RCC 7860 (cell line): ENCODE results near the gene INPP5F.
A peak's percentile ranks its signal among the peaks of the same experiment; 100 is the strongest.
"Not testable (repeated sequence)": the region's sequence is repeated elsewhere in the genome, so short reads cannot be mapped to it uniquely, and the experiment has no call there.

ENCODE experiments used
- DNase-seq: peaks from one replicate; pipeline ENCODE4 v3.0.0-alpha.2; 2015; ENCODE audit warnings: low spot score
- FAIRE-seq: peaks from 2 replicates; lab custom pipeline; 2012; peaks lifted over from hg19 to GRCh38; lab: Jason Lieb, UNC

INPP5F gene

DNA sequence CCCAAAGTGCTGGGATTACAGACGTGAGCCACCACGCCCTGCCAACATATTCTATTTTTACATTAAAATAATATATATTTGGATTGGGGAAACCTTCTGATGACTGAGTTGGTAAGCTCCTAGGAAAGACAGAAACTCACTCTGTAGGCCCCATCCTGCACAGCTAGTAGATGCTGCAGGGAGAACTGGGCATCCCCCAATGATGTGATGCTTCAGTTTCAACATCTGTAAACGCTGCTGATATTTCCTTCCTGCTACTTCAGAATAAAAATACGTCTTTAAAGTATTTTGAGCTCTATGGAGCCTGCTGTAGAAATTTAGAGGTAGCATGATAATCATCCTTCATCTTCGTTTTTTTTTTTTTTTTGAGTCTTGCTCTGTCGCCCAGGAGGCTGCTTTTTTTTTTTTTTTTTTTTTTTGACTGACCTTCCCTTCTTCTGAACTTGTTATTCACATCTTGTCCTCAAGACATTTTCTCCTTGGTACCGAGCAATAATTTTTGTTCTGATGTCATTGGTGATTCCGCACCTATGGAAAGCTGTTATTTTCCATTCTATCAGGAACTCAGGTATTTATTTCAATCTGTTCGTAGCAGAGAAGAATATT is 21.8 kb upstream of the INPP5F start:
- FAIRE-seq (no peak), DNase-seq (no peak)

DNA sequence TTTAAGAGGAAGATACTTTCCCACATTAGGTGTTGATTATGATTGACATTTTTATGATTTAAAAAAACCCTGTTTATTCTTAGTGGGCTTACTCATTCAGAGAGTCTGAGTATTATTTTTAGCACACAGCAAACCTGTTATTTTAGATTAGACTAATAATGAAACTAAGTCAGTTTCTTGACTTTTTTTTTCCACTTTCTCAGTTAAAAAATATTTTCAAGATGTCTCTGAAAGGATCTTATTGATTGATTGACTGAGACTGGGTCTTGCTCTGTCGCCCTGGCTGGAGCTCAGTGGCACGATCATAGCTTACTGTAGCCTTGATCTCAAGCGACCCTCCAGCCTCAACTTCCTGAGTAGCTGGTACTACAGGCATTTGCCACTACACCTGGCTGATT is 20.4 kb upstream of the INPP5F start:
- no peak for DNase-seq
- no peak for FAIRE-seq

DNA sequence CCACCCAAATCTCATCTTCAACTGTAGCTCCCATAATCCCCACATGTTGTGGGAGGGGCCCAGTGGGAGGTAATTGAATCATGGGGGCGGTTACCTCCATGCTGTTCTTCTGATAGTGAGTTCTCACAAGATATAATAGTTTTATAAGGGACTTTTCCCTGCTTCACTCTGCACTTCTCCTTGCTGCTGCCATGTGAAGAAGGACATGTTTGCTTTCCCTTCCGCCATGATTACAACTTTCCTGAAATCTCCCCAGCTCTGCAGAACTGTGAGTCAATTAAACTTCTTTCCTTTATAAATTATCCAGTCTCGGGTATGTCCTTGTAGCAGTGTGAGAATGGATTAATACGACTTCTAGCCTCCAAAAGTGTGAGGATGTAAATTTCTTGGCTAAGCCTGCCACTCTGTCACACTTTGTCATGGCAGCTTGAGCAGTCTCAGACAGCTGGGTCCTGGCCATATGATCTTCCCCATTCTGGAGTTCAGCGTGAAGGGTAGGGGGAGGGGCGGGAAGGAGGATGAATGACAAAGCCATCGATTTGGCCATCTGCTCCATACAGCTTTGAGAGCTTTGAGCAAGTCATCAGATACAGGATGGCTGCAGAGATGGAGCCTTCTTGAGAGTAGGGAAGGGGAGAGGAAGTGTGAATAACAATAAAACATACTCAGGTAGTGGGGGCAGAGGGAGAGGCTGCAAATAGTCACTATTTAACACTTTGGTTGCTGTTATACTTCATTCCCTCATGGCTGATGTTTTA is 19.1 kb upstream of the INPP5F start:
- DNase-seq (no peak), FAIRE-seq (no peak)

DNA sequence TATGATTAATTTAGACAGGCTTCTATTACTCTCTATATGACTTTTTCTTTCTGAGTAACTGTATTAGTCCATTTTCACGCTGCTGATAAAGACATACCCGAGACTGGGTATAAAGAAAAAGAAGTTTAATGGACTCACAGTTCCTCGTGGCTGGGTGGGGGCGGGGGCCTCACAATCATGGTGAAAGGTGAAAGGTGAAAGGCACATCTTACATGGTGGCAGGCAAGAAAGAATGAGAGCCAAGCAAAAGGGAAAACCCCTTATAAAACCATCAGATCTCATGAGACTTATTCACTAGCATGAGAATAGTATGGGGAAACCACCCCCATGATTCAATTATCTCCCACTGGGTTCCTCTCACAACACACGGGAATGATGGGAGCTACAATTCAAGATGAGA is 18.5 kb upstream of the INPP5F start:
- not testable (repeated sequence) for DNase-seq, FAIRE-seq

DNA sequence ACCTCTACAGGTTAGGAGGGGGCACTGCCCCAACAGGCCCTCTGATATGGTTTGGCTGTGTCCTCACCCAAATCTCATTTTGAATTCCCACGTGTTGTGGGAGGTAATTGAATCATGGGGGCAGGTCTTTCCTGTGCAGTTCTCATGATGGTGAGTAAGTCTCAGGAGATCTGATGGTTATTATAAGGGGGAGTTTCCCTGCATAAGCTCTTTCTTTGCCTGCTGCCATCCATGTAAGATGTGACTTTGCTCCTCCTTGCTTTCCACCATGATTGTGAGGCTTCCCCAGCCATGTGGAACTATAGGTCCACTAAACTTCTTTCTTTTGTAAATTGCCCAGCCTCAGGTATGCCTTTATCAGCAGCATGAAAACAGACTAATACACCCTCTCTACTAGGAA is 14.9 kb upstream of the INPP5F start:
- not testable (repeated sequence) for DNase-seq, FAIRE-seq

DNA sequence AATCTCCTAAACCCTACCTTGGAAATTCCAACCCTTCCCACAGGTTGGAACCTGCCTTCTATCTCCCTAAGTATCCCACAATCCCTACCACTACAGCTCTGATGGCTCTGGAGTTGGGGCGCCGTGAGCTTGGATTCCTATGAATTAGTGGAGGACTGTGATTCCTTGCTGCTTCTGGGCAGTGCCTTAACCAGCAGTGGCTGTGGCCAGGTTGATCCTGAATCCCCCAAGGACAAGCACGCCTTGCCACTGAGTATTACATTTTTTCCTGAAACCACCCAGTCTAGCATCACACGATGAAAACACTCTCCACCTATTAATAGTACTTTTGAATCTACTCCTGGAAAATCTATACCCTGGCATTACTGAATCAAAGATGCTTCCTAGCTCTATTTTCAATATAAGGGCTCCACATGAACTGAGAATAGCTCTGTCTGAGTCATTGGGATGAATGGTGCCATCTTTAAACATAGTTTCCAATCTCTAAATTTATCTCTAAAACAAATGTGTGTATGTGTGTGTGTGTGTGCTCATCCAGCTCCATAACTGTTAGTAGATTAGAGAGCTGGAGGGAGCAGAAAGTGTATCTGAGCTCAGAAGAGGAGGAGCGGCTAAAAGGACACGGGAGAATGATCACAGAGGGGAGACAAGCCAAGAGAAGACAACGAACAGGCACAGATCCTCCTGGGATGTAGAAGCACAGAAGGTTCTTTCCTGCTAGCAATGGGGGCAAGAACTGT is 11.9 kb upstream of the INPP5F start:
- DNase-seq (no peak), FAIRE-seq (no peak)

DNA sequence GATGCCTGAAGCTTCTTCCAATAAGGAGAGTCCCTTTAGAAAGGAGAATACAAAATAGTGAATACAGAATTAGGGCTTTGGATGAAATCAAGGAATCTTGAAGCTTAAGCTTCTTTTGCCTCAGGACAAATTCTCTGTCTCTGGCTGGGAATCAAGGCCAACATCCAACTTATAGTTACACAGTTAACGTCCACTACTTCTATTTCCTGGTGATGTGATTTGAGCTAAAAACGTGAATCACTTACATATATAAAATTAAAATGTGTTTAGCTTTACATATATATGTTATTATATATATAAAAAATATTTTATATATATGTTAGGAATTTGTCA is 11.4 kb upstream of the INPP5F start:
- DNase-seq (no peak), FAIRE-seq (no peak)

DNA sequence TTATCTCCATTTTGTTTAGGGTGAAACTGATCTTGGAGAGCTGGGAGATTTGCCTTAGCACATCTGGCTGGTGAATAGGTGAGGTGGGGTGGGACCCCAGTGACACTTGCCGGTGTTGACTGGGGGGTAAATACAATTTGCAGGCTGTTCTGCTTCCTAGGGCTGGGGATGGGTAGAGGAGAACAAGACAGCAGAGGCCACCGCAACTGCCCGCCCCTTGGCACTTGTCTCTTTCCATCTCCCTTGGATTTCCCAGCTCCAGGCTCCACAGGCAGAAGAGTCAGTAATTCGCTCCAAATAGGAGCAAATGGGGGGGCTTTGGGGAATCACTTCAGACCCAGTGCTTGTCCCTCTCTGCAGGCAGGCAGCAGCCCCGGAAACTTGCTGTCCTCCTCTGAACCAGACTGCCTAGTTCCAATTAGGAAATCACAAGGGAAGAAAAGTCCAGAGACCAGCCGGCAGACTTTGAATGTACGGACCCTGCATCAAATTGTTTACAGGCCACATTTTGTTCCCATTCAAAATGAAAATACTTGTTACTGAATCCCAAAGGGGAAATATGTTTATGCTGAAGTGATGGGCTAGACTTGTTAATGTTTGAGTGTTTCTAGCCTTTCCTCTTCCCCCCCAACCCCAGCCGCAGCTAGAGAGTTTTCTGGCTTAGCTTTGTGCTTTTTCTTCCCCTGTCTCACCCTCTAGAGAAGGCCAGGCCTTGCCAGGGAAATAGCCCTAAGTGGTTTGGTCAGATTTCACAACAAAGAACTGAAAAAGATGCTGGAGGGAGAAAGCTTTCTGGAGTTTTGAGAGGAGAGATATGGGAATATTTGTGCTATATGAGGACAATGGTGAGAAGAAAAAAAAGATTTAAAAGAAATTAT is 10.0 kb upstream of the INPP5F start:
- FAIRE-seq, result no peak

DNA sequence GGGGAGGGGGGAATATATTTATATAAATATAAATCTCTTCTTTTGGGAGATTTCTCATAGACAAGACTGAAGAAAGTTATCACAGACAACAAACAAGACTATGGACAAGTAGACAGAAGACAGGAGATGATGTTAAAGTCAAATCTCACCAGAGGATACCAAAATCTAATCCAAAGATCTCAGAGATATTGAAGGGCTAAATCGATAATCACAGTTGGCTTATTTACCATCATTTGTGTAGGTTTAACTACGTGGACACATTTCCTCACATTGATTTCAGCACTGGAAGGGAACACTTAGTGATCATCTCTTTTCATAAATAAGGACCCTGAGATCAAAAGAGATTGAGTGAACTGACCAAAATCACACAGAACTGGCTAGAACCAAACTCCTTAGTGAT is 2.7 kb upstream of the INPP5F start:
- FAIRE-seq, result no peak
- DNase-seq, result no peak

More for the DNA sequence above, 10.0 kb upstream of the INPP5F start:
- no peak for DNase-seq

DNA sequence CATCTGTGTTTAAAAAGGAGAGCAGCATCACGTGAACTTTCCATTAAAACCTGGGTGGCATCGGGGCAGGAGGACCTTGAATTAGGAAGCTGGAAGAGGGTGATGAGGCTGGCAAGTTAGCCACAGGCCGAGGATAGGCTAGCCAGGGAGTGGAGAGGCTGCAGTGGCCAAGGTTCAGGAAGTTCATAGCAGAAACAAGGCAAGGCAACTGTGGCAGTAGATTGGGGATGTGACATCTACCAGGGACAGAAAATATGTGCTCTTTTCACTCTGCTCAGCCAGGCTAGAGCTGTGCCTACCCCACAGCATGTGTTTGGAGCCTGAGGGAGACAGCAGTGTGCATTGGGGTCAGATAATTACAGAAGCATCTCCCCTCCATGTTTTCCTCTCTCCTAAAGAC is 2.2 kb upstream of the INPP5F start:
- FAIRE-seq, result no peak
- DNase-seq, result no peak

DNA sequence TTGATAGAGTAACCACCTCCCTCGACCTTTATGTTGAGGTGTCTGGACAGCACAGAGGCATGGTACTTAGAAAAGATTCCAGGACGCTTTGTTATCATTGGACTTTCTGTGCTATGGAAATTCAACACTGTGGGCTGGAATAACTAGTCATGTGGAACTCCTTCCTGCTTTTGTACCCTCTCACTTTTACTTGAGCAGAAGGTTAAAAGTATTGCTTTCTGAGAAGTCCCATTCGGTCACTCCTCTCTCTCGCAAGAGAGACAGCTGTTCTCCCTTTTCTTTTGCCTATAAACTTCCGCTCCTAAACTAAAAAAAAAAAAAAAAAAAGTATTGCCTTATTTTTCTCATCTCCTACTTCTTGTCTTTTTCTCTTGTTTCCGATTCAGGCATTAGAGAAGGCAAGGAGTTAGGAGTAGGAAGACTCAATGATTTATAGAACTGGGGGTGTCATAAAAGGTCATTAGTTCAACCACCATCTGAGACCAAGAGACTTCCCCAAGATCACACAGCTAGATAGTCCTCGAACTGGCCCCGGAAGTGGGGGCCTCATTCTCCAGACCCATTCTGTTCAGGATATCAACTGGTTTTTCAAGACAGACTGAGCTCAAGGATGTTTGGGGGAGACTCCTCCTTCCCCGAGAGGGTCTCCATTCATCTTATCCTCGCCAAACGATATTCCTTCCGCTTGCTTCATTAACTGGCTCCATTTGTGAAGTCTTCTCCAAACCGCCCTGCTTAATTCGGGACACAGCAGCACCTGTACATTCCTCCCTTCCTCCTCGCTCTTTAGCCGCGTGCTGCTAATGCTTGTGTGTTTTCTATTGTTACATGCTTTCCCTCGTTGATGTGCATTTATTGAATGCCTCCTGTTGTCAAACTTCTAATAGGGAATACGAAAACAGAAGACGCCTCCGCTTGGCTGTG is 995 bp upstream of the INPP5F start:
- FAIRE-seq (peak; percentile 58), DNase-seq (peak; percentile 56)

DNA sequence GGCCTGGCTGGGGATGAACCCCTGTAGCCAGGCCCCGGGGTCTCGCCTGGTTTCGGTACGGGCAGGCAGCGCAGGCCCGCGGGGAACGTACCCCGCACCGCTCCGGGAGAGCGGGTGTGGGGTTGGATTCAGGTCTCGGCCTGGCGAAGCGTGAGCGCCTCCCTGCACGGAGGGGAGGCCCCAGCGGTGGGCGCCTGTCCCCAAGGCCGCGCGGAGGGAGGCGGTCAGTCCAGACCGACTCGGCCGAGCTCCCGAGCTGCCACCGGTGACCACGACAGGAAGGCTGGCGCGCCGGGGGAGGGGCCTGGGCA is 378 bp upstream of the INPP5F start:
- FAIRE-seq, result no peak
- DNase-seq, result no peak

DNA sequence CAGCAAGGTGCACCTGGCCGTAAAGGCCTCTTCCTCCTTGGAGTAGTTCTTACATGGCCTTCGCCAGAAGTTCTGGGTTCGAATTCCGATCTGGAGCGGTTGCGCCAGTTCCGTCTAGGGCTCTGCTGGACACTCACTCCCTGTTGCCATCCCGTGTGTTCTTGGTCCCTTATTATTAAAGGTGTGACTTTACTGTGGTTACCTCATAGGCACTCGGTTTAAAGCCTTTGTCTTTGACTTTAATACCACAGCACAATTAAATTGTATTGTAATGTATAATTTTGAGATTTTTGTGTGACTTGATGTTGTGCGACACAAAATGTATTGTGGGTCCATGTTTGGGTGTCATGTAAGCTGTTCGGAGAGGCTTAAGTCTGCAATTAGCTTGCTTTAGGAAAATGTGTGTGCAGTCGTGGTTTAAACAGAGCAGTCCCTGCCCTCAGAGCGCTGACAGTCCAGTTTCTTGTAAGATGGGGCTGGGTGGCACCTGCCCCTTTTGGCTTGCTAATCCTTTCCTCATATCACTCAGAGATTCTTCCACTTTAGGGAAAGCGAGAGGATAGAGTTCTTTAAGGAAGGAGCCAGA is 919 bp downstream of the INPP5F start:
- FAIRE-seq (no peak), DNase-seq (no peak)

DNA sequence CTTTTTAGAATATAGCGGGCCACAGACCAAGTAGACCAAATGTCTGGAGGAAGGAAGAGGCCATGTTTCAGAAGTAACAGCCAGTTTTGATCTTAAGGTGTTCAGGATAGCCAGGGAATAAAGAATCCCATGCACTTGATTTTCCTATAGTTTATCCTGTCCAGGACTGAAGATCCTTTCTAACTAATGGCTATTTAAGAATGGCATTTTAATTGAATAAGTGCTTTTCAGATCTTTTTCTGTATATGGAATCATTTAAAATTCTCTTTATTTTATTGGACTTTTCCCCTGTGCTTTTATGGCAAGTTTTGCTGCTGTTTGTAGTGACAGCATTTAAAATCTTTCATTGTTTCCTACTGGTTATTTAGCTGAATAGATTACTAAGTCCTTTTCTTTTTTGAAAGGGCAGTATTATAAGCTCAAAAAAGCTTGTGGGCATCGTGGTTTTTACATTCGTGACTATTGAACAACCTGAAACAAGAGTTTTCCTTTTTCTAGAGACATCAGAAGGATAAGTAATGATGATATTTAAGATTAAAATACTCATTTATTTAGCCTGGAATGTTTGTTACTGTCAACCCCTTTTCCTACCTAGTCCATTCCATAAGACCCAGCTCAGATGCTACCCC is 2.4 kb downstream of the INPP5F start:
- DNase-seq (no peak), FAIRE-seq (no peak)

DNA sequence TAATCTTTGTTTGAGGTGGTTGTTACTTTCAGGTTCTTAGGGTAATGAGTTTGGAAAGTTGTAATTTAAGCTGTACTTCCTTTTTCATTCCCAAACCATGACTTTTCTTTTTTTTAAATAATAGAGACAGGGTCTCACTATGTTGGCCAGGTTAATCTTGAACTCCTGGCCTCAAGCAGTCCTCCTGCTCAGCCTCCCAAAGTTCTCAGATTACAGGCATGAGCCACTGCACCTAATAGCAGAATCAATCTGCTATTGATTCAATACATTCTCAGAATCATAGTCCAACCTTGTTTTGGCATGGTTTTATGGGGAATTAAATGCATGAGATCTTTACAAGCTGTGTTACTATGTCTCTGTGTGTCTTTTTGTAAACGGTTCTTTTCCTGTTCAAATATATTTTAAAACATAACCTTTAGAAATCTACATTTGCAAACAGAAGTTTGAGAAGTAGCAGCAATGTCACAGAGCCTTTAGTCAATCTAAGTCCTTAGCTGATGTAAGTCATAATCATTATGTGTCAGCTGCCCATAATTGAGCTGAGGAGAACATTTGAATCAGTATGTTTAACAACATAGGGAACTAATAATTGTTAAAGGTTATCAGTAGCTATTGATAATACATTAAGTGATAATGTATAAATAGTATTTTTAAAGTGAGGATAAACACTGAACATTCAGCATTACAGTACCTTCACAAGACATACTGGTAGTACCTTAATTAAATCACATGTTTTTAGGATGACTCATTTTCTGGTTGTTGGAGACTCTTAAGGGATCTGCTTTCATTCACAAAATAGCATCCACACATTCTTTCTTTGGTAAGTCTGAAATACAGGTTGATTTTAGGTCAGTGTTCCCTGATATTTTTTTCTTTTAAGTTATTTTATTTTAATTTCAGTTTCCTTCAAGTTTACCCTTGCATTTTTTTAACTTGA is 8.8 kb downstream of the INPP5F start:
- DNase-seq, result peak; percentile 43
- FAIRE-seq, result peak; percentile 86

DNA sequence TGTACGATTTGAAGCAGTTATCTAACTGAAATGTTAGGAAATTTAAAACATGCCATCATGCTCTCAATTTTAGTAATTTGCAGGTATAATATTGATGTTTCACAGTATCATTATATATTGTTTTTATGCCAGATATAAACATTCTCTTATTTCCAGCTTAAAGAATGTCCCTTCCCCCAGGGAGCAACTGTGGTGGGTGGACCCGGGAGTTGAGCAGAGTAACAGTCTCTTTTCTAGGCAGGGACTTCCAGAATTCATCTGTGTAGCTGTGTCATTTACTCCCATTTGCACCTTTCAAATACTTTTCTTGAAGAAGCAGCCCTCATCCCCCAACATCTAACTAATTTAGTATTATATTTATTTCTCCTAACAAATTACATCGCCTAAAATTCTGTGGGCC is 9.6 kb downstream of the INPP5F start:
- DNase-seq (no peak), FAIRE-seq (no peak)

DNA sequence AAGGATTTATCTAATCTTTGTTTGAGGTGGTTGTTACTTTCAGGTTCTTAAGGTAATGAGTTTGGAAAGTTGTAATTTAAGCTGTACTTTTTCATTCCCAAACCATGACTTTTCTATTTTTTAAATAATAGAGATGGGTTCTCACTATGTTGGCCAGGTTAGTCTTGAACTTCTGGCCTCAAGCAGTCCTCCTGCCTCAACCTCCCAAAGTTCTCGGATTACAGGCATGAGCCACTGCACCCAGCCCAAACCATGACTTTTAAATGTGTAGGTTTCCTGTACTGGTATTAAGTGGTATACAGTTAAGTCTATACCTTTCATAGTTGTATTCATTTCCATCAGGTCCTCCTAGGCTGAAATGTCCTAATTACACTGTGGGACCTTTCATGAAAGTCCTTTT is 10.4 kb downstream of the INPP5F start:
- FAIRE-seq (no peak), DNase-seq (no peak)

DNA sequence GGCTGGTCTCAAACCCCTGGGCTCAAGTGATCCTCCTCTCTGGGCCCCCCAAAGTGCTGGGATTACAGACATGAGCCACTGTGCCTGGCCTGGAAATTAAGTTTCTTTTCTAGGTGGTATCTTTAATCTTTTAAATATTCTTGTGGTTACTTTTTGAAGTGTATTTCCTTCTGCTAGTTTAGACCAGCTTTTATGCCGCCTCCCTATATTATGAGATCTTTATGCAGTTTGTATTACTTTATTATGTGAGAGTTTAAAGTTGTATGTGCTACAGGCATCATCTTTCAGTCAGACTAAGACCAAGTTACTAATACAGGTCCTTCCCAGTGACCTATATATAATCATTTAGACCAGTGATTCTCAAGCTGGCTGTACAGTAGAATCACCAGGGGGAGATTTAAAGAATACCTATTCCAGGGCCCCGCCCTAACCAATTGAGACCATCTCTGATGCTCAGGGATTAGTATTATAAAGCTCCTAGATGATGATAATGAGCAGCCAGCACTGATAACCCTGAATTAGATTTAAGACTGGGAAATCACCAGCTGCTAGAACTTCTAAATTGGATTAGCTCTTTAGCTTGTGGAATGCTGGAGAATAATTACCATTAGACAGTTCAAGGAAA is 11.3 kb downstream of the INPP5F start:
- DNase-seq (no peak), FAIRE-seq (no peak)
